ENCODE data around the gene INPP5A. TPM values are rescaled to one million over a fixed set of nuclear protein-coding genes. Genes with fewer than 3 reads are reported as not detected.
A peak's percentile ranks its signal among the peaks of the same experiment; 100 is the strongest.

Gene INPP5A
- total RNA-seq, 1 donor from 2014 or later = 29.5 TPM

DNA sequence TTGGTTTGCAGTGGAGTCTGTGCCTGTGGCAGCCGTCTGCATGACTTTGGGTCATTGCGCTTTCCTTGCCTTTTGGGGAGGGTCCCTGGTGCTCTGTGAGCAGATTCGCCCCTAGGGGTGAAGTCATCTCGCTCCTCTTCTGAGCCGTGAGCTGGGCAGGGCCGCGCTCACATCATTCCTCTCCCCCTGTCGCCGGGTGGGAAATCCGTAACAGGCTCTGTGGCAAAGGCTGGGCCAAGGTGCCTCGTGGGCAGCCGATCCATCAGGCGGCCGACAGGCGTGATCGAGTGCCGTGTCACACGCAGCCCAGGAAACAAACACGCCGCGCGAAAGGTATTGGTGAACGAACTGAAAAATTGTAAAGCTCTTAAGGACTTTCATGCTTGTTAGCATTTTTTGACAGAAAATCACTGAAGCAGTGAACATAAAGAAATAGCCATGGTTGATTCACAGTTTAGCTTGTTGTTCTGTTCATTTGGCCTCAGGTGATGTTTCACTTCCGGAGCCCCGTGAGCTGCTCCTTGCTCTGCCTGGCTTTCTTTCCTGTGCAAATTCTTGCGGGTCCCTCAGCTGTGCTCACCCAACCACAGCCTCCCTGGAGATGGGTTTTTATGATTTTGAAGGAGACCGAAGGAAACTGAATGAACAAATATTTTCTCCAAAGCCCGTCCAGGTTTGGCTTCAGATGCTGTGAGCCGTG is 126.2 kb downstream of the INPP5A start:
- FAIRE-seq = no peak
- DNase-seq (ENCODE audit: low read depth) = peak; percentile 51
- Histone ChIP-seq H3K4me3 (ENCODE audit: low read depth, low read length) (no peak overlapping the region), H3K36me3 (ENCODE audit: control insufficient read depth, insufficient read depth, low read length) (no peaks in the 10 kb centered on the region), H3K27me3 (ENCODE audit: control insufficient read depth, insufficient read depth, low read length) (no peaks in the 10 kb centered on the region)
- no peak for TF ChIP-seq CTCF (IDR thresholded peaks at IDR 0.05; ENCODE audit: insufficient read depth, low read length, severe bottlenecking)

- Histone ChIP-seq H3K36me3 (ENCODE audit: control insufficient read depth, insufficient read depth, low read length) (no peaks in the 10 kb centered on the region), H3K27me3 (ENCODE audit: control insufficient read depth, insufficient read depth, low read length) (no peaks in the 10 kb centered on the region), H3K4me3 (ENCODE audit: low read depth, low read length) (no peak overlapping the region)
- DNase-seq (ENCODE audit: low read depth) = peak; percentile 25
- TF ChIP-seq CTCF (IDR thresholded peaks at IDR 0.05; ENCODE audit: insufficient read depth, low read length, severe bottlenecking) = no peak
- FAIRE-seq = no peak
These were observed 126.8 kb downstream of the INPP5A start for GRCh38 chr10:132664407-132664806.

DNA sequence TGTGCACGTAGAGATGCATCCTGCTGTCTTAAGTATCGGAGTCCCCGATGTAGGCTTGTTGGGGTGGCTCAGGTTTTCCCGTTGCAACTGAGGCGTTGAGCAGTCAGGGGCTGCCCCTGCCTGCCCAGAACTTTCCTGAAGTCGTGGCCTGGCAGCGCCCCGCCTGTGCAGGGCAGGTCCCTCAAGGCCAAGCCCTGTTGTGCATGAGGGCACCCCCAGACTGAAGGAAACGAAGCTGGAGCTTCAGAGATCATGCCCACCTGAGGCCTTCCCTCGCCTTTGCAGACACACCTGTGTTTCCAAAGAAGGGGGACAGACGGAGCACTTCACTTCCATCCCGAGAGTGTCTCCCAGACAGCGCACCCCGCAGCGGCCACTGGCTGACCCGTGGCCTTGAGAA is 127.3 kb downstream of the INPP5A start:
- no peak for TF ChIP-seq CTCF (IDR thresholded peaks at IDR 0.05; ENCODE audit: insufficient read depth, low read length, severe bottlenecking)
- no peak for DNase-seq (ENCODE audit: low read depth)
- FAIRE-seq = no peak
- H3K36me3 ChIP-seq (ENCODE audit: control insufficient read depth, insufficient read depth, low read length) = no peaks in the 10 kb centered on the region
- H3K27me3 ChIP-seq (ENCODE audit: control insufficient read depth, insufficient read depth, low read length) = no peaks in the 10 kb centered on the region
- H3K4me3 ChIP-seq (ENCODE audit: low read depth, low read length) = no peak overlapping the region

- peak overlapping the region; percentile 8 for H3K4me3 ChIP-seq (ENCODE audit: low read depth, low read length)
- FAIRE-seq = no peak
- peak; percentile 96 for DNase-seq (ENCODE audit: low read depth)
- TF ChIP-seq CTCF (IDR thresholded peaks at IDR 0.05; ENCODE audit: insufficient read depth, low read length, severe bottlenecking) = no peak
- H3K36me3 ChIP-seq (ENCODE audit: control insufficient read depth, insufficient read depth, low read length) = no peaks in the 10 kb centered on the region
- no peaks in the 10 kb centered on the region for H3K27me3 ChIP-seq (ENCODE audit: control insufficient read depth, insufficient read depth, low read length)
These were observed 128.5 kb downstream of the INPP5A start for GRCh38 chr10:132665946-132666704.

- Histone ChIP-seq H3K36me3 (ENCODE audit: control insufficient read depth, insufficient read depth, low read length) (no peaks in the 10 kb centered on the region), H3K4me3 (ENCODE audit: low read depth, low read length) (peak overlapping the region; percentile 8), H3K27me3 (ENCODE audit: control insufficient read depth, insufficient read depth, low read length) (no peaks in the 10 kb centered on the region)
- TF ChIP-seq CTCF (IDR thresholded peaks at IDR 0.05; ENCODE audit: insufficient read depth, low read length, severe bottlenecking) = no peak
- DNase-seq (ENCODE audit: low read depth) (peak; percentile 32), FAIRE-seq (no peak)
These were observed 129.2 kb downstream of the INPP5A start for GRCh38 chr10:132666705-132667341.

All from bronchial epithelial cell (primary cell).